HEK293 (cell line): ENCODE data around the gene SPEF1.
A peak's percentile ranks its signal among the peaks of the same experiment; 100 is the strongest.

Experiments
- FEZF1 ChIP-seq: fragments of 450-650 bp; formaldehyde crosslinking; IDR thresholded peaks from 2 replicates; pipeline ENCODE4 v1.5.1; 2016; ENCODE audit warnings: missing biosample characterization, missing genetic modification characterization
- GLIS2 ChIP-seq: fragments of 450-650 bp; formaldehyde crosslinking; IDR thresholded peaks from 2 replicates; pipeline ENCODE4 v1.5.1; 2016; ENCODE audit warnings: missing biosample characterization, missing genetic modification characterization
- IKZF3 ChIP-seq: fragments of 450-650 bp; IDR thresholded peaks from 2 replicates; pipeline ENCODE4 v1.5.0; 2018; ENCODE audit warnings: missing biosample characterization, mild to moderate bottlenecking, missing genetic modification characterization, moderate library complexity
- KLF7 ChIP-seq: fragments of 450-650 bp; formaldehyde crosslinking; IDR thresholded peaks from 2 replicates; pipeline ENCODE4 v1.5.1; 2016; ENCODE audit warnings: missing biosample characterization, missing genetic modification characterization, borderline replicate concordance
- MZF1 ChIP-seq: fragments of 450-650 bp; formaldehyde crosslinking; IDR thresholded peaks from 2 replicates; pipeline ENCODE4 v1.5.1; 2017; ENCODE audit warnings: missing biosample characterization, missing genetic modification characterization, borderline replicate concordance
- ZBTB7A ChIP-seq: fragments of 450-650 bp; formaldehyde crosslinking; IDR thresholded peaks from 2 replicates; pipeline ENCODE4 v1.5.1; 2016; ENCODE audit warnings: low read depth, missing biosample characterization, missing genetic modification characterization
- ZFP3 ChIP-seq: fragments of 450-650 bp; formaldehyde crosslinking; IDR thresholded peaks from 2 replicates; pipeline ENCODE4 v1.5.1; 2016; ENCODE audit warnings: low read depth, missing biosample characterization, missing genetic modification characterization
- ZFP41 ChIP-seq: fragments of 450-650 bp; formaldehyde crosslinking; IDR thresholded peaks from 2 replicates; pipeline ENCODE4 v1.5.1; 2016; ENCODE audit warnings: missing biosample characterization, missing genetic modification characterization, borderline replicate concordance
- ZNF324 ChIP-seq: fragments of 450-650 bp; formaldehyde crosslinking; IDR thresholded peaks from 2 replicates; pipeline ENCODE4 v1.5.1; 2016; ENCODE audit warnings: missing biosample characterization, missing genetic modification characterization
- ZNF341 ChIP-seq: fragments of 450-650 bp; formaldehyde crosslinking; IDR thresholded peaks from 2 replicates; pipeline ENCODE4; 2016; ENCODE audit warnings: low read depth, missing biosample characterization, missing genetic modification characterization
- ZNF394 ChIP-seq: fragments of 450-650 bp; formaldehyde crosslinking; IDR thresholded peaks from 2 replicates; pipeline ENCODE4 v1.5.1; 2016; ENCODE audit warnings: missing biosample characterization, missing genetic modification characterization, mild to moderate bottlenecking, moderate library complexity, borderline replicate concordance
- ZNF501 ChIP-seq: fragments of 450-650 bp; formaldehyde crosslinking; IDR thresholded peaks from 2 replicates; pipeline ENCODE4 v1.5.1; 2016; ENCODE audit warnings: missing biosample characterization, missing genetic modification characterization
- ZNF530 ChIP-seq: fragments of 450-650 bp; formaldehyde crosslinking; IDR thresholded peaks from 2 replicates; pipeline ENCODE4 v1.5.1; 2016; ENCODE audit warnings: low read depth, missing biosample characterization, missing genetic modification characterization
- ZNF558 ChIP-seq: fragments of 450-650 bp; formaldehyde crosslinking; IDR thresholded peaks from 2 replicates; pipeline ENCODE4 v1.5.1; 2016; ENCODE audit warnings: missing biosample characterization, missing genetic modification characterization
- ZNF664 ChIP-seq: fragments of 450-650 bp; formaldehyde crosslinking; IDR thresholded peaks from 2 replicates; pipeline ENCODE4 v1.5.1; 2016; ENCODE audit warnings: missing biosample characterization, missing genetic modification characterization
- ZNF791 ChIP-seq: fragments of 450-650 bp; formaldehyde crosslinking; IDR thresholded peaks from 2 replicates; pipeline ENCODE4 v1.5.1; 2016; ENCODE audit warnings: missing biosample characterization, missing genetic modification characterization
- TF ChIP-seq, protein P1 (sequence below): fragments of 450-650 bp; formaldehyde crosslinking; IDR thresholded peaks from 2 replicates; pipeline ENCODE4 v1.5.1; 2016; ENCODE audit warnings: missing biosample characterization, missing genetic modification characterization, borderline replicate concordance
- TF ChIP-seq, protein P2 (sequence below): fragments of 450-650 bp; formaldehyde crosslinking; IDR thresholded peaks from 2 replicates; pipeline ENCODE4 v1.5.1; 2016; ENCODE audit warnings: missing biosample characterization, missing genetic modification characterization
- TF ChIP-seq, protein P3 (sequence below): fragments of 450-650 bp; formaldehyde crosslinking; IDR thresholded peaks from 2 replicates; pipeline ENCODE4 v1.5.1; 2016; ENCODE audit warnings: missing biosample characterization, missing genetic modification characterization
- TF ChIP-seq, protein P4 (sequence below): fragments of 450-650 bp; formaldehyde crosslinking; IDR thresholded peaks from 2 replicates; pipeline ENCODE4 v1.5.1; 2017; ENCODE audit warnings: missing biosample characterization, missing genetic modification characterization
- TF ChIP-seq, protein P5 (sequence below): fragments of 450-650 bp; formaldehyde crosslinking; IDR thresholded peaks from 2 replicates; pipeline ENCODE4 v1.5.1; 2016; ENCODE audit warnings: missing biosample characterization, missing genetic modification characterization

The SPEF1 gene

DNA sequence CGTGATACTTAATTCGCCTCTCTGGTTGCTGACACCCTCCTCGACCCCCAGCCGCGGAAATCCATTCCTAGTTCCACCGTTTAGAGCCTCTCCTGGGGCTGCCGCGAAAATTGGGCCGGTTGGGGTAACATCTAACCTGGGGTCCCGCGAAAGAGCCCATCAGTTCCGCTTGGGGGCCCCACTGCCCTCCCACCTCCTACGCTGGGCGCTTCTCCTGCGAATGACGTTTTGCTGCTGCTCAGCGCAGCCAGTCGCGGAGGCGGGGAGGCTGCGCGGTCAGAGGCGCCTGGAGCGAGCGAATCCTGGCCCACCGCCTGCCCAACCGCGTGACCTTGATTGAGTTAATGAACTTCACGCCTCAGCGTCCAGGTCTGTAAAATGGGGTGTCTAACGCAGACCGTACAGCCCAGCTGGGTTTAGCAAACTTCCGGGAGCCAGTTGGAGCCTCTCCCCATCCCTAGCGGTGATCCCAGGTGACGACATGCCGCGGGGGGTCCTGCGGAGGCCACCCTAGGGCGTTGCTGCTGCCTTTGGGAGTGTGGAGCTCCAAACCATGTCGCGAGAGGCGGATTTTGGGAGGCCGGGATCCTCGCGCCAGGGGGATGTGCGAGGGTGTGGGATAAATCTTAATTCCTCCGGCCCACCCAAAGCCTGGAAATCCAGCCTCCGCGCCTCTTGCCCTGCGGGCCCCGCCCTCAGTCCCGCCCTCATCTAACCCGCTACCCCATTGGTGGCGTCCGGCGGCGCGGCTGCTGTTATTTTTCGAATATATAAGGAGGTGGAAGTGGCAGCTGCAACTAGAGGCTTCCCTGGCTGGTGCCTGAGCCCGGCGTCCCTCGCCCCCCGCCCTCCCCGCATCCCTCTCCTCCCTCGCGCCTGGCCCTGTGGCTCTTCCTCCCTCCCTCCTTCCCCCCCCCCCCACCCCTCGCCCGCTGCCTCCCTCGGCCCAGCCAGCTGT, 14.5 kb upstream of the SPEF1 start, which contains the start of gene CDC25B (continued):
- TF ChIP-seq, protein P1, sequence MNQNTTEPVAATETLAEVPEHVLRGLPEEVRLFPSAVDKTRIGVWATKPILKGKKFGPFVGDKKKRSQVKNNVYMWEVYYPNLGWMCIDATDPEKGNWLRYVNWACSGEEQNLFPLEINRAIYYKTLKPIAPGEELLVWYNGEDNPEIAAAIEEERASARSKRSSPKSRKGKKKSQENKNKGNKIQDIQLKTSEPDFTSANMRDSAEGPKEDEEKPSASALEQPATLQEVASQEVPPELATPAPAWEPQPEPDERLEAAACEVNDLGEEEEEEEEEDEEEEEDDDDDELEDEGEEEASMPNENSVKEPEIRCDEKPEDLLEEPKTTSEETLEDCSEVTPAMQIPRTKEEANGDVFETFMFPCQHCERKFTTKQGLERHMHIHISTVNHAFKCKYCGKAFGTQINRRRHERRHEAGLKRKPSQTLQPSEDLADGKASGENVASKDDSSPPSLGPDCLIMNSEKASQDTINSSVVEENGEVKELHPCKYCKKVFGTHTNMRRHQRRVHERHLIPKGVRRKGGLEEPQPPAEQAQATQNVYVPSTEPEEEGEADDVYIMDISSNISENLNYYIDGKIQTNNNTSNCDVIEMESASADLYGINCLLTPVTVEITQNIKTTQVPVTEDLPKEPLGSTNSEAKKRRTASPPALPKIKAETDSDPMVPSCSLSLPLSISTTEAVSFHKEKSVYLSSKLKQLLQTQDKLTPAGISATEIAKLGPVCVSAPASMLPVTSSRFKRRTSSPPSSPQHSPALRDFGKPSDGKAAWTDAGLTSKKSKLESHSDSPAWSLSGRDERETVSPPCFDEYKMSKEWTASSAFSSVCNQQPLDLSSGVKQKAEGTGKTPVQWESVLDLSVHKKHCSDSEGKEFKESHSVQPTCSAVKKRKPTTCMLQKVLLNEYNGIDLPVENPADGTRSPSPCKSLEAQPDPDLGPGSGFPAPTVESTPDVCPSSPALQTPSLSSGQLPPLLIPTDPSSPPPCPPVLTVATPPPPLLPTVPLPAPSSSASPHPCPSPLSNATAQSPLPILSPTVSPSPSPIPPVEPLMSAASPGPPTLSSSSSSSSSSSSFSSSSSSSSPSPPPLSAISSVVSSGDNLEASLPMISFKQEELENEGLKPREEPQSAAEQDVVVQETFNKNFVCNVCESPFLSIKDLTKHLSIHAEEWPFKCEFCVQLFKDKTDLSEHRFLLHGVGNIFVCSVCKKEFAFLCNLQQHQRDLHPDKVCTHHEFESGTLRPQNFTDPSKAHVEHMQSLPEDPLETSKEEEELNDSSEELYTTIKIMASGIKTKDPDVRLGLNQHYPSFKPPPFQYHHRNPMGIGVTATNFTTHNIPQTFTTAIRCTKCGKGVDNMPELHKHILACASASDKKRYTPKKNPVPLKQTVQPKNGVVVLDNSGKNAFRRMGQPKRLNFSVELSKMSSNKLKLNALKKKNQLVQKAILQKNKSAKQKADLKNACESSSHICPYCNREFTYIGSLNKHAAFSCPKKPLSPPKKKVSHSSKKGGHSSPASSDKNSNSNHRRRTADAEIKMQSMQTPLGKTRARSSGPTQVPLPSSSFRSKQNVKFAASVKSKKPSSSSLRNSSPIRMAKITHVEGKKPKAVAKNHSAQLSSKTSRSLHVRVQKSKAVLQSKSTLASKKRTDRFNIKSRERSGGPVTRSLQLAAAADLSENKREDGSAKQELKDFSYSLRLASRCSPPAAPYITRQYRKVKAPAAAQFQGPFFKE = no peak
- TF ChIP-seq, protein P2, sequence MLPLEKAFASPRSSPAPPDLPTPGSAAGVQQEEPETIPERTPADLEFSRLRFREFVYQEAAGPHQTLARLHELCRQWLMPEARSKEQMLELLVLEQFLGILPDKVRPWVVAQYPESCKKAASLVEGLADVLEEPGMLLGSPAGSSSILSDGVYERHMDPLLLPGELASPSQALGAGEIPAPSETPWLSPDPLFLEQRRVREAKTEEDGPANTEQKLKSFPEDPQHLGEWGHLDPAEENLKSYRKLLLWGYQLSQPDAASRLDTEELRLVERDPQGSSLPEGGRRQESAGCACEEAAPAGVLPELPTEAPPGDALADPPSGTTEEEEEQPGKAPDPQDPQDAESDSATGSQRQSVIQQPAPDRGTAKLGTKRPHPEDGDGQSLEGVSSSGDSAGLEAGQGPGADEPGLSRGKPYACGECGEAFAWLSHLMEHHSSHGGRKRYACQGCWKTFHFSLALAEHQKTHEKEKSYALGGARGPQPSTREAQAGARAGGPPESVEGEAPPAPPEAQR (tag by site-specific recombination) = no peak
- TF ChIP-seq ZNF530 = no peak
- TF ChIP-seq ZNF394 (tag by site-specific recombination) = peak; percentile 55; the same call in 1 of the 2 replicates
- TF ChIP-seq FEZF1 (tag by site-specific recombination) = no peak
- peak; percentile 81 for TF ChIP-seq ZNF341 (tag by site-specific recombination)
- TF ChIP-seq, protein P3, sequence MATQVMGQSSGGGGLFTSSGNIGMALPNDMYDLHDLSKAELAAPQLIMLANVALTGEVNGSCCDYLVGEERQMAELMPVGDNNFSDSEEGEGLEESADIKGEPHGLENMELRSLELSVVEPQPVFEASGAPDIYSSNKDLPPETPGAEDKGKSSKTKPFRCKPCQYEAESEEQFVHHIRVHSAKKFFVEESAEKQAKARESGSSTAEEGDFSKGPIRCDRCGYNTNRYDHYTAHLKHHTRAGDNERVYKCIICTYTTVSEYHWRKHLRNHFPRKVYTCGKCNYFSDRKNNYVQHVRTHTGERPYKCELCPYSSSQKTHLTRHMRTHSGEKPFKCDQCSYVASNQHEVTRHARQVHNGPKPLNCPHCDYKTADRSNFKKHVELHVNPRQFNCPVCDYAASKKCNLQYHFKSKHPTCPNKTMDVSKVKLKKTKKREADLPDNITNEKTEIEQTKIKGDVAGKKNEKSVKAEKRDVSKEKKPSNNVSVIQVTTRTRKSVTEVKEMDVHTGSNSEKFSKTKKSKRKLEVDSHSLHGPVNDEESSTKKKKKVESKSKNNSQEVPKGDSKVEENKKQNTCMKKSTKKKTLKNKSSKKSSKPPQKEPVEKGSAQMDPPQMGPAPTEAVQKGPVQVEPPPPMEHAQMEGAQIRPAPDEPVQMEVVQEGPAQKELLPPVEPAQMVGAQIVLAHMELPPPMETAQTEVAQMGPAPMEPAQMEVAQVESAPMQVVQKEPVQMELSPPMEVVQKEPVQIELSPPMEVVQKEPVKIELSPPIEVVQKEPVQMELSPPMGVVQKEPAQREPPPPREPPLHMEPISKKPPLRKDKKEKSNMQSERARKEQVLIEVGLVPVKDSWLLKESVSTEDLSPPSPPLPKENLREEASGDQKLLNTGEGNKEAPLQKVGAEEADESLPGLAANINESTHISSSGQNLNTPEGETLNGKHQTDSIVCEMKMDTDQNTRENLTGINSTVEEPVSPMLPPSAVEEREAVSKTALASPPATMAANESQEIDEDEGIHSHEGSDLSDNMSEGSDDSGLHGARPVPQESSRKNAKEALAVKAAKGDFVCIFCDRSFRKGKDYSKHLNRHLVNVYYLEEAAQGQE (tag by site-specific recombination) = peak; percentile 45; the same call in 1 of the 2 replicates
- 0 out of 2 replicates have a peak, but pooled peaks have one; percentile 10 for TF ChIP-seq ZNF664
- TF ChIP-seq, protein P4, sequence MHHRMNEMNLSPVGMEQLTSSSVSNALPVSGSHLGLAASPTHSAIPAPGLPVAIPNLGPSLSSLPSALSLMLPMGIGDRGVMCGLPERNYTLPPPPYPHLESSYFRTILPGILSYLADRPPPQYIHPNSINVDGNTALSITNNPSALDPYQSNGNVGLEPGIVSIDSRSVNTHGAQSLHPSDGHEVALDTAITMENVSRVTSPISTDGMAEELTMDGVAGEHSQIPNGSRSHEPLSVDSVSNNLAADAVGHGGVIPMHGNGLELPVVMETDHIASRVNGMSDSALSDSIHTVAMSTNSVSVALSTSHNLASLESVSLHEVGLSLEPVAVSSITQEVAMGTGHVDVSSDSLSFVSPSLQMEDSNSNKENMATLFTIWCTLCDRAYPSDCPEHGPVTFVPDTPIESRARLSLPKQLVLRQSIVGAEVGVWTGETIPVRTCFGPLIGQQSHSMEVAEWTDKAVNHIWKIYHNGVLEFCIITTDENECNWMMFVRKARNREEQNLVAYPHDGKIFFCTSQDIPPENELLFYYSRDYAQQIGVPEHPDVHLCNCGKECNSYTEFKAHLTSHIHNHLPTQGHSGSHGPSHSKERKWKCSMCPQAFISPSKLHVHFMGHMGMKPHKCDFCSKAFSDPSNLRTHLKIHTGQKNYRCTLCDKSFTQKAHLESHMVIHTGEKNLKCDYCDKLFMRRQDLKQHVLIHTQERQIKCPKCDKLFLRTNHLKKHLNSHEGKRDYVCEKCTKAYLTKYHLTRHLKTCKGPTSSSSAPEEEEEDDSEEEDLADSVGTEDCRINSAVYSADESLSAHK (tag by site-specific recombination) = 0 out of 2 replicates have a peak, but pooled peaks have one; percentile 40
- peak; percentile 94; the same call in 1 of the 2 replicates for TF ChIP-seq IKZF3
- TF ChIP-seq ZNF558 (tag by site-specific recombination) = no peak
- TF ChIP-seq ZFP3 (tag by site-specific recombination) = no peak
- no peak for TF ChIP-seq ZFP41 (tag by site-specific recombination)
- TF ChIP-seq MZF1 (tag by site-specific recombination) = peak; percentile 34; the same call in 1 of the 2 replicates
- peak; percentile 51; the same call in 1 of the 2 replicates for TF ChIP-seq ZBTB7A (tag by site-specific recombination)
- TF ChIP-seq ZNF791 (tag by site-specific recombination) = no peak
- peak; percentile 62; the same call in 1 of the 2 replicates for TF ChIP-seq KLF7
- TF ChIP-seq ZNF324 = 0 out of 2 replicates have a peak, but pooled peaks have one; percentile 27
- peak; percentile 88 for TF ChIP-seq GLIS2 (tag by site-specific recombination)
- TF ChIP-seq ZNF501 (tag by site-specific recombination) = no peak
- TF ChIP-seq, protein P5, sequence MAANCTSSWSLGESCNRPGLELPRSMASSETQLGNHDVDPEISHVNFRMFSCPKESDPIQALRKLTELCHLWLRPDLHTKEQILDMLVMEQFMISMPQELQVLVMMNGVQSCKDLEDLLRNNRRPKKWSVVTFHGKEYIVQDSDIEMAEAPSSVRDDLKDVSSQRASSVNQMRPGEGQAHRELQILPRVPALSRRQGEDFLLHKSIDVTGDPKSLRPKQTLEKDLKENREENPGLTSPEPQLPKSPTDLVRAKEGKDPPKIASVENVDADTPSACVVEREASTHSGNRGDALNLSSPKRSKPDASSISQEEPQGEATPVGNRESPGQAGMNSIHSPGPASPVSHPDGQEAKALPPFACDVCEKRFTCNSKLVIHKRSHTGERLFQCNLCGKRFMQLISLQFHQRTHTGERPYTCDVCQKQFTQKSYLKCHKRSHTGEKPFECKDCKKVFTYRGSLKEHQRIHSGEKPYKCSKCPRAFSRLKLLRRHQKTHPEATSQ (tag by site-specific recombination) = peak; percentile 87
